ENCODE data around the gene PROZ.

PROZ gene

GRCh38 chr13:113151745-113152690, 6.4 kb upstream of the PROZ start:
- WGBS, 2 experiments (ENCODE audit: insufficient coverage in 2 of 2), result 78 to 79% methylated on average over 23 to 26 of the region's 28 CpGs
- H3K9me3 ChIP-seq (ENCODE audit: control insufficient read depth, low read length), result no peaks in the 10 kb centered on the region
- no peaks in the 10 kb centered on the region for H3K4me1 ChIP-seq (ENCODE audit: control insufficient read depth, insufficient read depth, low read length, poor library complexity, severe bottlenecking)
- no peaks in the 10 kb centered on the region for H3K36me3 ChIP-seq (ENCODE audit: control insufficient read depth, insufficient read depth, low read length)
- H3K27ac ChIP-seq (ENCODE audit: low read depth, low read length, severe bottlenecking), result no peak overlapping the region
- H3K4me3 ChIP-seq (ENCODE audit: extremely low read depth, insufficient read depth, low read length, poor library complexity, severe bottlenecking), result peak overlapping the region; percentile 25

GRCh38 chr13:113152691-113152983, 5.8 kb upstream of the PROZ start:
- no peaks in the 10 kb centered on the region for H3K9me3 ChIP-seq (ENCODE audit: control insufficient read depth, low read length)
- H3K27ac ChIP-seq (ENCODE audit: low read depth, low read length, severe bottlenecking), result no peak overlapping the region
- no peaks in the 10 kb centered on the region for H3K36me3 ChIP-seq (ENCODE audit: control insufficient read depth, insufficient read depth, low read length)
- peak overlapping the region; percentile 25 for H3K4me3 ChIP-seq (ENCODE audit: extremely low read depth, insufficient read depth, low read length, poor library complexity, severe bottlenecking)
- WGBS, 2 experiments (ENCODE audit: insufficient coverage in 2 of 2), result 58 to 71% methylated on average over 2 of the region's 2 CpGs
- no peaks in the 10 kb centered on the region for H3K4me1 ChIP-seq (ENCODE audit: control insufficient read depth, insufficient read depth, low read length, poor library complexity, severe bottlenecking)

GRCh38 chr13:113152984-113153809, 5.3 kb upstream of the PROZ start:
- no peaks in the 10 kb centered on the region for H3K4me1 ChIP-seq (ENCODE audit: control insufficient read depth, insufficient read depth, low read length, poor library complexity, severe bottlenecking)
- WGBS, 2 experiments (ENCODE audit: insufficient coverage in 2 of 2), result 15 to 22% methylated on average over 49 to 58 of the region's 60 CpGs
- H3K27ac ChIP-seq (ENCODE audit: low read depth, low read length, severe bottlenecking), result peak overlapping the region; percentile 7
- H3K9me3 ChIP-seq (ENCODE audit: control insufficient read depth, low read length), result no peaks in the 10 kb centered on the region
- H3K36me3 ChIP-seq (ENCODE audit: control insufficient read depth, insufficient read depth, low read length), result no peaks in the 10 kb centered on the region
- peak overlapping the region; percentile 25 for H3K4me3 ChIP-seq (ENCODE audit: extremely low read depth, insufficient read depth, low read length, poor library complexity, severe bottlenecking)

- 53 to 93% methylated on average over 4 to 9 of the region's 76 CpGs for WGBS, 2 experiments (ENCODE audit: insufficient coverage in 2 of 2)
- Histone ChIP-seq H3K36me3 (ENCODE audit: control insufficient read depth, insufficient read depth, low read length) (no peaks in the 10 kb centered on the region), H3K4me1 (ENCODE audit: control insufficient read depth, insufficient read depth, low read length, poor library complexity, severe bottlenecking) (no peaks in the 10 kb centered on the region), H3K9me3 (ENCODE audit: control insufficient read depth, low read length) (no peaks in the 10 kb centered on the region), H3K4me3 (ENCODE audit: extremely low read depth, insufficient read depth, low read length, poor library complexity, severe bottlenecking) (peak overlapping the region; percentile 25), H3K27ac (ENCODE audit: low read depth, low read length, severe bottlenecking) (no peak overlapping the region)
Measured at GRCh38 chr13:113153810-113154748, 4.4 kb upstream of the PROZ start.

- no peaks in the 10 kb centered on the region for H3K36me3 ChIP-seq (ENCODE audit: control insufficient read depth, insufficient read depth, low read length)
- no peak overlapping the region for H3K27ac ChIP-seq (ENCODE audit: low read depth, low read length, severe bottlenecking)
- no peak overlapping the region for H3K4me3 ChIP-seq (ENCODE audit: extremely low read depth, insufficient read depth, low read length, poor library complexity, severe bottlenecking)
- H3K4me1 ChIP-seq (ENCODE audit: control insufficient read depth, insufficient read depth, low read length, poor library complexity, severe bottlenecking), result no peaks in the 10 kb centered on the region
- H3K9me3 ChIP-seq (ENCODE audit: control insufficient read depth, low read length), result no peaks in the 10 kb centered on the region
- 86 to 89% methylated on average over 2 of the region's 3 CpGs for WGBS, 2 experiments (ENCODE audit: insufficient coverage in 2 of 2)
Measured at GRCh38 chr13:113155201-113155600, 3.2 kb upstream of the PROZ start.

- H3K4me1 ChIP-seq (ENCODE audit: control insufficient read depth, insufficient read depth, low read length, poor library complexity, severe bottlenecking), result no peaks in the 10 kb centered on the region
- no peaks in the 10 kb centered on the region for H3K9me3 ChIP-seq (ENCODE audit: control insufficient read depth, low read length)
- H3K27ac ChIP-seq (ENCODE audit: low read depth, low read length, severe bottlenecking), result no peak overlapping the region
- no peak overlapping the region for H3K4me3 ChIP-seq (ENCODE audit: extremely low read depth, insufficient read depth, low read length, poor library complexity, severe bottlenecking)
- no peaks in the 10 kb centered on the region for H3K36me3 ChIP-seq (ENCODE audit: control insufficient read depth, insufficient read depth, low read length)
- 91 to 98% methylated on average over 5 to 7 of the region's 9 CpGs for WGBS, 2 experiments (ENCODE audit: insufficient coverage in 2 of 2)
Measured at GRCh38 chr13:113155982-113156655, 2.3 kb upstream of the PROZ start.

- Histone ChIP-seq H3K4me1 (ENCODE audit: control insufficient read depth, insufficient read depth, low read length, poor library complexity, severe bottlenecking) (no peaks in the 10 kb centered on the region), H3K27ac (ENCODE audit: low read depth, low read length, severe bottlenecking) (no peak overlapping the region)
- 84 to 88% methylated on average over 9 of the region's 12 CpGs for WGBS, 2 experiments (ENCODE audit: insufficient coverage in 2 of 2)
Measured at GRCh38 chr13:113157206-113157928, 1.1 kb upstream of the PROZ start.

GRCh38 chr13:113158946-113159345, 498 bp downstream of the PROZ start:
- Histone ChIP-seq H3K27ac (ENCODE audit: low read depth, low read length, severe bottlenecking) (no peak overlapping the region), H3K4me3 (ENCODE audit: extremely low read depth, insufficient read depth, low read length, poor library complexity, severe bottlenecking) (no peak overlapping the region), H3K9me3 (ENCODE audit: control insufficient read depth, low read length) (no peaks in the 10 kb centered on the region), H3K4me1 (ENCODE audit: control insufficient read depth, insufficient read depth, low read length, poor library complexity, severe bottlenecking) (no peaks in the 10 kb centered on the region), H3K36me3 (ENCODE audit: control insufficient read depth, insufficient read depth, low read length) (no peaks in the 10 kb centered on the region)
- 88 to 93% methylated on average over 3 to 4 of the region's 7 CpGs for WGBS, 2 experiments (ENCODE audit: insufficient coverage in 2 of 2)

More at GRCh38 chr13:113157206-113157928, 1.1 kb upstream of the PROZ start:
- H3K36me3 ChIP-seq (ENCODE audit: control insufficient read depth, insufficient read depth, low read length), result no peaks in the 10 kb centered on the region
- H3K9me3 ChIP-seq (ENCODE audit: control insufficient read depth, low read length), result no peaks in the 10 kb centered on the region
- H3K4me3 ChIP-seq (ENCODE audit: extremely low read depth, insufficient read depth, low read length, poor library complexity, severe bottlenecking), result no peak overlapping the region

GRCh38 chr13:113159701-113160100, 1.3 kb downstream of the PROZ start:
- H3K4me3 ChIP-seq (ENCODE audit: extremely low read depth, insufficient read depth, low read length, poor library complexity, severe bottlenecking), result no peak overlapping the region
- 76 to 86% methylated on average over 17 to 19 of the region's 20 CpGs for WGBS, 2 experiments (ENCODE audit: insufficient coverage in 2 of 2)

More at GRCh38 chr13:113159701-113160100, 1.3 kb downstream of the PROZ start:
- Histone ChIP-seq H3K27ac (ENCODE audit: low read depth, low read length, severe bottlenecking) (no peak overlapping the region), H3K36me3 (ENCODE audit: control insufficient read depth, insufficient read depth, low read length) (no peaks in the 10 kb centered on the region), H3K4me1 (ENCODE audit: control insufficient read depth, insufficient read depth, low read length, poor library complexity, severe bottlenecking) (no peaks in the 10 kb centered on the region), H3K9me3 (ENCODE audit: control insufficient read depth, low read length) (no peaks in the 10 kb centered on the region)
